ENCODE data around the gene CNTNAP2. TPM values are rescaled to one million over a fixed set of nuclear protein-coding genes. Genes with fewer than 3 reads are reported as not detected.

Gene CNTNAP2
- total RNA-seq, 8 experiments from 2014 or later, result 0.05 to 27.0 (median 15.0) TPM

GRCh38 chr7:148395352-148395811 is 2278.8 kb downstream of the CNTNAP2 start:
- in situ Hi-C loops (cut with MboI; ENCODE audit: low pct_unique_long_range_greater_than_20kb in 2 of 9, low sequenced_read_pairs in 9 of 9, unreplicated experiment in 9 of 9), result no loop called here
- ATAC-seq (replicated peaks in 6 of 8), result peak in 6 of 8 experiments; percentile 39 to 60 (median 44)
- Histone ChIP-seq H3K4me1 (replicated peaks in 1 of 2) (peaks cover 50 to 52% of the 10 kb centered on the region in 2 donors), H3K4me3 (no peak overlapping the region), H3K27ac (peak overlapping the region in 1 of 2 donors; percentile 63)
- 0 to 75% (median 44%) methylated on average over 1 to 4 of the region's 7 CpGs; no CpG with 5 or more reads in 4 of the 10 experiments for WGBS, 10 experiments

GRCh38 chr7:148395990-148396716 is 2279.6 kb downstream of the CNTNAP2 start:
- WGBS, 10 experiments, result 7 to 66% (median 35%) methylated on average over 2 to 9 of the region's 12 CpGs; no CpG with 5 or more reads in 1 of the 10 experiments
- peak in 5 of 8 experiments; percentile 84 to 96 (median 92) for ATAC-seq (replicated peaks in 6 of 8)
- no peak overlapping the region for H3K4me3 ChIP-seq
- in situ Hi-C loops (cut with MboI; ENCODE audit: low pct_unique_long_range_greater_than_20kb in 2 of 9, low sequenced_read_pairs in 9 of 9, unreplicated experiment in 9 of 9), result no loop called here
- peak overlapping the region; percentile 26 to 63 for H3K27ac ChIP-seq
- H3K4me1 ChIP-seq (replicated peaks in 1 of 2), result peaks cover 50 to 52% of the 10 kb centered on the region in 2 donors

GRCh38 chr7:148397056-148397455 is 2280.5 kb downstream of the CNTNAP2 start:
- ATAC-seq (replicated peaks in 6 of 8), result no peak
- no peak overlapping the region for H3K27ac ChIP-seq
- 0 to 40% (median 33%) methylated on average over 1 of the region's 1 CpG; no CpG with 5 or more reads in 7 of the 10 experiments for WGBS, 10 experiments
- in situ Hi-C loops (cut with MboI; ENCODE audit: low pct_unique_long_range_greater_than_20kb in 2 of 9, low sequenced_read_pairs in 9 of 9, unreplicated experiment in 9 of 9), result no loop called here
- H3K4me3 ChIP-seq, result no peak overlapping the region
- peaks cover 52% of the 10 kb centered on the region in 2 donors for H3K4me1 ChIP-seq (replicated peaks in 1 of 2)

GRCh38 chr7:148397551-148397950 is 2280.9 kb downstream of the CNTNAP2 start:
- H3K4me1 ChIP-seq (replicated peaks in 1 of 2), result peaks cover 52 to 56% of the 10 kb centered on the region in 2 donors
- 8 to 80% (median 25%) methylated on average over 1 to 4 of the region's 4 CpGs for WGBS, 10 experiments
- in situ Hi-C loops (cut with MboI; ENCODE audit: low pct_unique_long_range_greater_than_20kb in 2 of 9, low sequenced_read_pairs in 9 of 9, unreplicated experiment in 9 of 9), result no loop called here
- no peak overlapping the region for H3K27ac ChIP-seq
- ATAC-seq (replicated peaks in 6 of 8), result peak in 4 of 8 experiments; percentile 7 to 52 (median 40)
- H3K4me3 ChIP-seq, result no peak overlapping the region

- peaks cover 57 to 58% of the 10 kb centered on the region in 2 donors for H3K4me1 ChIP-seq (replicated peaks in 1 of 2)
- no peak for ATAC-seq (replicated peaks in 6 of 8)
Observed at GRCh38 chr7:148397985-148398384, 2281.4 kb downstream of the CNTNAP2 start.

GRCh38 chr7:148398844-148399365 is 2282.3 kb downstream of the CNTNAP2 start:
- 21 to 100% (median 73%) methylated on average over 1 to 7 of the region's 7 CpGs; no CpG with 5 or more reads in 1 of the 10 experiments for WGBS, 10 experiments
- ATAC-seq (replicated peaks in 6 of 8), result no peak
- H3K4me3 ChIP-seq, result no peak overlapping the region
- H3K4me1 ChIP-seq (replicated peaks in 1 of 2), result peaks cover 63 to 67% of the 10 kb centered on the region in 2 donors
- in situ Hi-C loops (cut with MboI; ENCODE audit: low pct_unique_long_range_greater_than_20kb in 2 of 9, low sequenced_read_pairs in 9 of 9, unreplicated experiment in 9 of 9), result no loop called here
- H3K27ac ChIP-seq, result peak overlapping the region; percentile 20 to 23

More at GRCh38 chr7:148397985-148398384, 2281.4 kb downstream of the CNTNAP2 start:
- Histone ChIP-seq H3K27ac (peak overlapping the region in 1 of 2 donors; percentile 23), H3K4me3 (no peak overlapping the region)
- in situ Hi-C loops (cut with MboI; ENCODE audit: low pct_unique_long_range_greater_than_20kb in 2 of 9, low sequenced_read_pairs in 9 of 9, unreplicated experiment in 9 of 9), result no loop called here
- 13 to 100% (median 69%) methylated on average over 2 to 5 of the region's 5 CpGs for WGBS, 10 experiments

GRCh38 chr7:148400101-148400500 is 2283.5 kb downstream of the CNTNAP2 start:
- Histone ChIP-seq H3K4me1 (replicated peaks in 1 of 2) (peaks cover 68 to 77% of the 10 kb centered on the region in 2 donors), H3K27ac (no peak overlapping the region), H3K4me3 (no peak overlapping the region)
- 0 to 78% (median 63%) methylated on average over 2 to 11 of the region's 14 CpGs; no CpG with 5 or more reads in 2 of the 10 experiments for WGBS, 10 experiments
- ATAC-seq (replicated peaks in 6 of 8), result no peak
- in situ Hi-C loops (cut with MboI; ENCODE audit: low pct_unique_long_range_greater_than_20kb in 2 of 9, low sequenced_read_pairs in 9 of 9, unreplicated experiment in 9 of 9), result no loop called here

- no peak overlapping the region for H3K27ac ChIP-seq
- WGBS, 10 experiments, result 0 to 100% (median 80%) methylated on average over 2 to 3 of the region's 3 CpGs; no CpG with 5 or more reads in 1 of the 10 experiments
Observed at GRCh38 chr7:148402159-148402558, 2285.6 kb downstream of the CNTNAP2 start.

GRCh38 chr7:148403466-148403993 is 2286.9 kb downstream of the CNTNAP2 start:
- Histone ChIP-seq H3K27ac (peak overlapping the region; percentile 23 to 40), H3K4me3 (no peak overlapping the region), H3K4me1 (replicated peaks in 1 of 2) (peaks cover 34 to 43% of the 10 kb centered on the region in 2 donors)
- peak in 5 of 8 experiments; percentile 13 to 77 (median 54) for ATAC-seq (replicated peaks in 6 of 8)
- in situ Hi-C loops (cut with MboI; ENCODE audit: low pct_unique_long_range_greater_than_20kb in 2 of 9, low sequenced_read_pairs in 9 of 9, unreplicated experiment in 9 of 9), result no loop called here
- 0 to 70% (median 46%) methylated on average over 1 to 6 of the region's 6 CpGs for WGBS, 10 experiments

More at GRCh38 chr7:148402159-148402558, 2285.6 kb downstream of the CNTNAP2 start:
- Histone ChIP-seq H3K4me3 (no peak overlapping the region), H3K4me1 (replicated peaks in 1 of 2) (peaks cover 48 to 57% of the 10 kb centered on the region in 2 donors)
- no peak for ATAC-seq (replicated peaks in 6 of 8)
- in situ Hi-C loops (cut with MboI; ENCODE audit: low pct_unique_long_range_greater_than_20kb in 2 of 9, low sequenced_read_pairs in 9 of 9, unreplicated experiment in 9 of 9), result no loop called here

- Histone ChIP-seq H3K27ac (no peak overlapping the region), H3K4me3 (no peak overlapping the region), H3K4me1 (replicated peaks in 1 of 2) (peaks cover 9 to 17% of the 10 kb centered on the region in 2 donors)
- in situ Hi-C loops (cut with MboI; ENCODE audit: low pct_unique_long_range_greater_than_20kb in 2 of 9, low sequenced_read_pairs in 9 of 9, unreplicated experiment in 9 of 9), result no loop called here
- ATAC-seq (replicated peaks in 6 of 8), result no peak
- 0 to 100% (median 92%) methylated on average over 1 to 2 of the region's 2 CpGs; no CpG with 5 or more reads in 4 of the 10 experiments for WGBS, 10 experiments
Observed at GRCh38 chr7:148408307-148408706, 2291.7 kb downstream of the CNTNAP2 start.

GRCh38 chr7:148410905-148411304 is 2294.3 kb downstream of the CNTNAP2 start:
- H3K4me1 ChIP-seq (replicated peaks in 1 of 2), result peaks cover 0 to 3% of the 10 kb centered on the region in 2 donors
- no peak overlapping the region for H3K4me3 ChIP-seq
- H3K27ac ChIP-seq, result no peak overlapping the region
- in situ Hi-C loops (cut with MboI; ENCODE audit: low pct_unique_long_range_greater_than_20kb in 2 of 9, low sequenced_read_pairs in 9 of 9, unreplicated experiment in 9 of 9), result no loop called here
- ATAC-seq (replicated peaks in 6 of 8), result no peak
- WGBS, 10 experiments, result 41 to 100% (median 78%) methylated on average over 2 to 7 of the region's 7 CpGs

GRCh38 chr7:148412691-148413090 is 2296.1 kb downstream of the CNTNAP2 start:
- Histone ChIP-seq H3K4me1 (replicated peaks in 1 of 2) (peaks cover 0 to 3% of the 10 kb centered on the region in 2 donors), H3K4me3 (no peak overlapping the region), H3K27ac (no peak overlapping the region)
- ATAC-seq (replicated peaks in 6 of 8), result no peak
- in situ Hi-C loops (cut with MboI; ENCODE audit: low pct_unique_long_range_greater_than_20kb in 2 of 9, low sequenced_read_pairs in 9 of 9, unreplicated experiment in 9 of 9), result no loop called here
- WGBS, 10 experiments, result 5 to 100% (median 86%) methylated on average over 1 to 2 of the region's 2 CpGs
